DND-41 (cell line): ENCODE measurements around the gene BIRC6.

Experiments
- CTCF ChIP-seq: IDR thresholded peaks from 2 replicates; pipeline ENCODE4 v1.5.1; 2012; ENCODE audit warnings: borderline replicate concordance, low read length, moderate library complexity, mild to moderate bottlenecking; ENCODE audit not compliant: poor library complexity, severe bottlenecking; ENCODE audit errors: extremely low read depth
- EZH2 ChIP-seq: IDR thresholded peaks from 3 replicates; pipeline ENCODE4 v1.6.1; 2012; ENCODE audit warnings: borderline replicate concordance, low read depth, mild to moderate bottlenecking, moderate library complexity, low read length, inconsistent platforms; ENCODE audit not compliant: severe bottlenecking

DNA sequence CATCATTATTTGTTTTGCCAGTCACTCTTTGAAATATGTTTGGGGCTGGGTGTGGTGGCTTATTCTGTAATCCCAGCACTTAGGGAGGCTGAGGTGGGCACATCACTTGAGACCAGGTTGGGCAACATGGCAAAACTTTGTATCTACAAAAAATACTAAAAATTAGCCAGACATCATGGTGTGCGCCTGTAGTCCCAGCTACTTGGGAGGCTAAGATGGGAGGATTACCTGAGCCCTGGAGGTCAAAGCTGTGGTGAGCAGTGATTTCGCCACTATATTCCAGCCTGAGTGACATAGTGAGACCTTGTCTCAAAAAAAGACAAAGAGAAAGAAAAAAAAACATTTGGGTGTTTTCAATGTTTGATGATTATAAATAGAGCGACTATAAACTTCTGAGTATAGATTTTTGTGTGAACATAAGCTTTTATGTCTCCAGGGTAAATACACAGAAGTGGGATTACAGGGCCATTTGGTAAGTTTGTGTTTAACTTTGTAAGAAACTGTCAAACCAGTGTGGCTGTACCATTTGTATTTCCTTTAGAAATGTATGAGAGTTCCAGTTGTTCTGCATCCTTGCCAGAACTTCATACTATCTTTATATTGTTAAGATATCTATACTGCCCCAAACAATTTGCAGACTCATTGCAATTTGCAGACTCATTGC is 15.8 kb downstream of the BIRC6 start:
- TF ChIP-seq CTCF (no peak), EZH2 (no peak)
